HG03432 (cell line): ENCODE measurements around the gene GARNL3.

Experiments
- ATAC-seq: cut with Tn5 transposase; IDR thresholded peaks from one replicate; pipeline ENCODE4 v1.9.1; 2021; ENCODE audit warnings: mild to moderate bottlenecking, moderate library complexity; ENCODE audit not compliant: unreplicated experiment

GARNL3 gene

GRCh38 chr9:127346584-127346983 lies 82.0 kb downstream of the GARNL3 start:
- ATAC-seq: no peak

- no peak for ATAC-seq
These were observed 83.5 kb downstream of the GARNL3 start for GRCh38 chr9:127347831-127348776.

GRCh38 chr9:127349483-127350113 lies 85.0 kb downstream of the GARNL3 start:
- no peak for ATAC-seq

GRCh38 chr9:127351182-127352166 lies 86.9 kb downstream of the GARNL3 start:
- no peak for ATAC-seq

GRCh38 chr9:127353882-127354281 lies 89.3 kb downstream of the GARNL3 start:
- ATAC-seq: no peak

- ATAC-seq: no peak
These were observed 92.3 kb downstream of the GARNL3 start for GRCh38 chr9:127356906-127357305.

GRCh38 chr9:127358023-127358535 lies 93.5 kb downstream of the GARNL3 start:
- ATAC-seq: no peak

- ATAC-seq: no peak
These were observed 94.2 kb downstream of the GARNL3 start for GRCh38 chr9:127358770-127359169.

GRCh38 chr9:127360250-127360649 lies 95.7 kb downstream of the GARNL3 start:
- ATAC-seq: no peak

- ATAC-seq: no peak
These were observed 96.3 kb downstream of the GARNL3 start for GRCh38 chr9:127360829-127361228.

GRCh38 chr9:127361561-127361960 lies 97.0 kb downstream of the GARNL3 start:
- no peak for ATAC-seq

- ATAC-seq: no peak
These were observed 98.3 kb downstream of the GARNL3 start for GRCh38 chr9:127362829-127363228.

- no peak for ATAC-seq
These were observed 100.9 kb downstream of the GARNL3 start for GRCh38 chr9:127365461-127365860.

GRCh38 chr9:127366594-127366993 lies 102.0 kb downstream of the GARNL3 start:
- no peak for ATAC-seq

GRCh38 chr9:127368852-127369402 lies 104.4 kb downstream of the GARNL3 start:
- ATAC-seq: no peak

GRCh38 chr9:127369428-127369827 lies 104.9 kb downstream of the GARNL3 start:
- no peak for ATAC-seq

GRCh38 chr9:127370147-127370579 lies 105.6 kb downstream of the GARNL3 start:
- ATAC-seq: no peak

GRCh38 chr9:127370672-127371648 lies 106.4 kb downstream of the GARNL3 start:
- ATAC-seq: no peak

- ATAC-seq: no peak
These were observed 115.9 kb downstream of the GARNL3 start for GRCh38 chr9:127380479-127380878.
